BLaER1 treated with 17β-estradiol and CSF1 and Interleukin-3, amounts not matched to agents 10 nM and 100 nM (cell line): ENCODE results near the gene TTN.
"Not testable (repeated sequence)": the region's sequence is repeated elsewhere in the genome, so short reads cannot be mapped to it uniquely, and the experiment has no call there.

Experiments used
- H3K27ac ChIP-seq, 11 experiments: shearing (Covaris generic); formaldehyde crosslinking; 2 replicates each; pipeline ENCODE4 v1.8.1; 2022
- H3K27me3 ChIP-seq, 11 experiments: shearing (Covaris generic); formaldehyde crosslinking; 2 replicates each; pipeline ENCODE4 v1.8.1; 2022
- H3K36me3 ChIP-seq, 11 experiments: shearing (Covaris generic); formaldehyde crosslinking; 2 replicates each; pipeline ENCODE4 v1.8.1; 2022
- H3K4me1 ChIP-seq, 10 experiments: shearing (Covaris generic); formaldehyde crosslinking; 2 replicates each; pipeline ENCODE4 v1.8.1; 2022
- H3K4me2 ChIP-seq, 11 experiments: shearing (Covaris generic); formaldehyde crosslinking; 2 replicates each; pipeline ENCODE4 v1.8.1; 2022
- H3K4me3 ChIP-seq, 10 experiments: shearing (Covaris generic); formaldehyde crosslinking; 2 replicates each; pipeline ENCODE4 v1.8.1; 2022
- H3K9ac ChIP-seq, 11 experiments: shearing (Covaris generic); formaldehyde crosslinking; 2 replicates each; pipeline ENCODE4 v1.8.1; 2022
- H3K9me3 ChIP-seq, 11 experiments: shearing (Covaris generic); formaldehyde crosslinking; replicated peaks in 1 of 11; 2 replicates each; pipeline ENCODE4 v1.8.1; 2022
- H4K20me1 ChIP-seq, 11 experiments: shearing (Covaris generic); formaldehyde crosslinking; 2 replicates each; pipeline ENCODE4 v1.8.1; 2022
- Cebpa-rat ChIP-seq, 11 experiments: shearing (Covaris generic); IDR thresholded peaks; 2 replicates each; pipeline ENCODE4 v1.8.1; 2022

Gene TTN

DNA sequence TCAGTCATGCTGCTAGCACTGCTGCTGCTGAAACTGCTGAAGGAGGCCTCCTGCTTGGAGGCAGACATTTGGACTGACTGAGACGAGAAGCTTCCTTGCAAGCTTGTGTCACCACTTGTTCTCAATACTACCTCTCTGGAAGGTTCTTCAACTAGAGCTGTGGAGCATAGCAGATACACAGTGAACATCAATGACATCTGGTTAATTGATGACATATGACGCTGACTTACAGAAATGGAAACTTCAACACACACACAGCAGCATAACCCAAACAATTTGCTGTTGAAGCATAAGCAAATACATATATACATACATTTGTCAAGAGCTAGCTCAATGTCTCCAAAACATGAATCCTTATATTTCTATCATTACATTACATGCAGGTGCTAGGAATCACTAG, 279.6 kb downstream of the TTN start:
- no peaks in the 10 kb centered on the region for H4K20me1 ChIP-seq
- H3K4me1 ChIP-seq, result peaks cover 0 to 26% (median 7%) of the 10 kb centered on the region in 10 experiments; a peak in 10 of 20 replicates
- TF ChIP-seq Cebpa-rat (IDR thresholded peaks at IDR 0.05), result no peak
- no peak overlapping the region for H3K4me3 ChIP-seq
- H3K36me3 ChIP-seq, result peaks cover 10 to 19% (median 17%) of the 10 kb centered on the region in 11 experiments
- no peak overlapping the region for H3K4me2 ChIP-seq
- no peak overlapping the region for H3K9ac ChIP-seq
- H3K27ac ChIP-seq, result no peak overlapping the region
- peaks cover 0 to 20% (median 6%) of the 10 kb centered on the region in 11 experiments; a peak in 10 of 22 replicates for H3K9me3 ChIP-seq
- H3K27me3 ChIP-seq, result no peaks in the 10 kb centered on the region

DNA sequence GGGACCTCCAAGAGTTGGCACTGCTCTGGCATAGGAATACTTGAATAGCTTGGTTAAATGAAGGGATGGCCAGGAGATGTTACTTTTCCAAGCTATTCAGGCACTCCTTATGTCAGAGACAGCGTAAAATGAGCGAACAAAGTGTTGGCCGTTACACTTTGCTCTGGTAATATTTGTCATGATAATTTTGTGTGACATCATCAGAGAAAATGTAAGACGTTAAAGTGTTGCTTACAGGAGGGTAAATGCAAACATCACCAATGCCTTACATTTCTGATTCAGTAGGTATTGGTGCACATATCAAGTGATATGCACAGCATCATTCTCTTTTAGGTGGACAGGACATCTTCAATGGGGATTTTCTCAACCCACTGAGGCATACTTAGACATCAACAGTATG, 281.0 kb downstream of the TTN start:
- Histone ChIP-seq H3K27me3 (no peaks in the 10 kb centered on the region), H3K9me3 (peaks cover 0 to 9% (median under 1%) of the 10 kb centered on the region in 11 experiments; a peak in 6 of 22 replicates), H4K20me1 (no peaks in the 10 kb centered on the region), H3K4me2 (no peak overlapping the region), H3K4me3 (no peak overlapping the region), H3K4me1 (peaks cover 0 to 22% (median 7%) of the 10 kb centered on the region in 10 experiments; a peak in 10 of 20 replicates), H3K9ac (no peak overlapping the region), H3K36me3 (peaks cover 0 to 6% (median 5%) of the 10 kb centered on the region in 11 experiments; a peak in 15 of 22 replicates), H3K27ac (no peak overlapping the region)
- TF ChIP-seq Cebpa-rat (IDR thresholded peaks at IDR 0.05), result no peak

DNA sequence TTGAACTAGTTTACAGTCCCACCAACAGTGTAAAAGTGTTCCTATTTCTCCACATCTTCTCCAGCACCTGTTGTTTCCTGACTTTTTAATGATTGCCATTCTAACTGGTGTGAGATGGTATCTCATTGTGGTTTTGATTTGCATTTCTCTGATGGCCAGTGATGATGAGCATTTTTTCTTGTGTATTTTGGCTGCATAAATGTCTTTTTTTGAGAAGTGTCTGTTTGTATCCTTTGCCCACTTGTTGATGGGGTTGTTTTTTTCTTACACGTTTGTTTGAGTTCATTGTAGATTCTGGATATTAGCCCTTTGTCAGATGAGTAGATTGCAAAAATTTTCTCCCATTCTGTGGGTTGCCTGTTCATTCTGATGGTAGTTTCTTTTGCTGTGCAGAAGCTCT, 281.8 kb downstream of the TTN start:
- not testable (repeated sequence) for H4K20me1 ChIP-seq, H3K9ac ChIP-seq, H3K4me3 ChIP-seq, H3K9me3 ChIP-seq, H3K27ac ChIP-seq, H3K36me3 ChIP-seq, H3K4me2 ChIP-seq, H3K27me3 ChIP-seq
- H3K4me1 ChIP-seq, result peaks cover 0 to 15% (median 3%) of the 10 kb centered on the region in 10 experiments; a peak in 10 of 20 replicates

DNA sequence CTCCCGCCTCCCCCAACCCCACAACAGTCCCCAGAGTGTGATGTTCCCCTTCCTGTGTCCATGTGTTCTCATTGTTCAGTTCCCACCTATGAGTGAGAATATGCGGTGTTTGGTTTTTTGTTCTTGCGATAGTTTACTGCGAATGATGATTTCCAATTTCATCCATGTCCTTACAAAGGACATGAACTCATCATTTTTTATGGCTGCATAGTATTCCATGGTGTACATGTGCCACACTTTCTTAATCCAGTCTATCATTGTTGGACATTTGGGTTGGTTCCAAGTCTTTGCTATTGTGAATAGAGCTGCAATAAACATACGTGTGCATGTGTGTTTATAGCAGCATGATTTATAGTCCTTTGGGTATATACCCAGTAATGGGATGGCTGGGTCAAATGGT, 282.2 kb downstream of the TTN start:
- H3K9me3 ChIP-seq, H3K27me3 ChIP-seq, H3K36me3 ChIP-seq, H3K4me2 ChIP-seq, H3K27ac ChIP-seq, H3K4me3 ChIP-seq, H4K20me1 ChIP-seq, H3K9ac ChIP-seq: not testable (repeated sequence)
- H3K4me1 ChIP-seq, result peaks cover 0 to 10% (median 0%) of the 10 kb centered on the region in 10 experiments; a peak in 7 of 20 replicates

DNA sequence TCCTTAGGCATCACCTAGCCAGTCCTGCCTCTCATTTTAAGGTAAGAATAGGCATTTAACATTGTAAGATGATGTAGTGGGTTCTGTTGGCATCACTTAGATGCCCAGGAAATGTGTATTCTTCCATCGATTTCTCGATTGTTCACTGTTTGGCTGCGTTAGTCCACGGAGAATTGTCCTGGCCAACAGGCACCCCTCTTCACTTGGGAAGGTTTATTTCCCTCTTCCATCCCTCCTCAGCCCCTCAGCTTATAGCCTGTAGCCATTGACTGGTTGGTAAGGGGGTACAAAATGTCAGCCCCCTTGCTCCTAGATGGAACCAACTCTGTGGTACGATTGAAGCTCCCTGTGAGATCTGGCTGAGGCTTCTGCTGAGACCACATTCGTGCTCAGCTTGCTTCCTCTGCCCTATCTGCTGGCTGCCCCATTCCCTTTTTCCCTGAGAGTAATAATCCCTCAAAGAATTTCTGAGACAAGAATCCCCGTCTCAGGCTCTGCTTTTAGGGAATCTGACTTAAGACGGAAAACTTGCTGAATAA, 283.6 kb downstream of the TTN start:
- H3K9ac ChIP-seq, result peak overlapping the region; percentile 63 to 81 (median 77)
- H3K9me3 ChIP-seq, result peaks cover 0 to 6% (median 0%) of the 10 kb centered on the region in 11 experiments; a peak in 3 of 22 replicates
- peaks cover 0 to 5% (median 2%) of the 10 kb centered on the region in 11 experiments; a peak in 12 of 22 replicates for H3K36me3 ChIP-seq
- H4K20me1 ChIP-seq, result no peaks in the 10 kb centered on the region
- no peak for TF ChIP-seq Cebpa-rat (IDR thresholded peaks at IDR 0.05)
- H3K27me3 ChIP-seq, result no peaks in the 10 kb centered on the region
- peak overlapping the region; percentile 60 to 82 (median 76) for H3K4me2 ChIP-seq
- peak overlapping the region; percentile 63 to 75 (median 68) for H3K4me3 ChIP-seq
- peaks cover 0 to 7% (median 0%) of the 10 kb centered on the region in 10 experiments; a peak in 2 of 20 replicates for H3K4me1 ChIP-seq
- H3K27ac ChIP-seq, result peak overlapping the region; percentile 53 to 77 (median 67); a peak in 21 of 22 replicates

DNA sequence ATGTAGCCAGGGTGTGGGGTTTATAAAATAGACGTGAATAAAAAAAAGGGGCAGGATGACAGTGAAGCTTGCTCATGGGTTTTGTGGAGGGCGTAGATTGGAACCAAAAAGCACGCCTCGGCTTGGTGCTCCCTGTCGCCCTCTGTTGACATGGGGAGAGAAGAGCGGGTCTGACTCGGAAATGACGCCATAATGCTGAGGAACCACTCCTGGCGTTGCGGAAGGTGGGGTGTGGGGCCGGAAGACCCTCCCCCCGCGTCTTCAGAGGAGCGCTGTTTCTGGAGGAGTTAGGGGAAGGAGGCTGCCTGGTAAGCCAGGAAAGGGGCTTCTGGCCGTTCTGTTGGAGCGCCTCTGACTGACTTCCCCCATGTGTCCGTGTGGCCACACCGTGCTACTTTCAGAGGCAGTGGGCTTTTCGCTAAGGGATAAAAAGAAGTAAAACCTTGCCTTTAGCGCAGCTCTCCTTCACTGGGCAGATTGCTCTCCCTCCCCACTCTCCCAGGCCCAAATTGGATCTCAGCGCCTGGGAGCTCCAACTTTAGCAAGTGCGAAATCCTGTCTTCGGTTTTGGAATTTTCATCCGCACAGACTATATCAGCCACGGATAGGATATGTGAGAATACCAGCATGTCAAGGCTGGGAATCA, 284.1 kb downstream of the TTN start:
- H4K20me1 ChIP-seq, result no peaks in the 10 kb centered on the region
- H3K4me1 ChIP-seq, result peaks cover 0 to 7% (median 0%) of the 10 kb centered on the region in 10 experiments; a peak in 2 of 20 replicates
- H3K27ac ChIP-seq, result peak overlapping the region; percentile 53 to 77 (median 67); a peak in 21 of 22 replicates
- peak overlapping the region; percentile 63 to 75 (median 68) for H3K4me3 ChIP-seq
- TF ChIP-seq Cebpa-rat (IDR thresholded peaks at IDR 0.05), result no peak
- peaks cover 0 to 6% (median 0%) of the 10 kb centered on the region in 11 experiments; a peak in 3 of 22 replicates for H3K9me3 ChIP-seq
- peak overlapping the region; percentile 63 to 81 (median 77) for H3K9ac ChIP-seq
- H3K4me2 ChIP-seq, result peak overlapping the region; percentile 60 to 82 (median 76)
- peaks cover 6 to 11% (median 8%) of the 10 kb centered on the region in 11 experiments; a peak in 17 of 22 replicates for H3K36me3 ChIP-seq
- no peaks in the 10 kb centered on the region for H3K27me3 ChIP-seq

DNA sequence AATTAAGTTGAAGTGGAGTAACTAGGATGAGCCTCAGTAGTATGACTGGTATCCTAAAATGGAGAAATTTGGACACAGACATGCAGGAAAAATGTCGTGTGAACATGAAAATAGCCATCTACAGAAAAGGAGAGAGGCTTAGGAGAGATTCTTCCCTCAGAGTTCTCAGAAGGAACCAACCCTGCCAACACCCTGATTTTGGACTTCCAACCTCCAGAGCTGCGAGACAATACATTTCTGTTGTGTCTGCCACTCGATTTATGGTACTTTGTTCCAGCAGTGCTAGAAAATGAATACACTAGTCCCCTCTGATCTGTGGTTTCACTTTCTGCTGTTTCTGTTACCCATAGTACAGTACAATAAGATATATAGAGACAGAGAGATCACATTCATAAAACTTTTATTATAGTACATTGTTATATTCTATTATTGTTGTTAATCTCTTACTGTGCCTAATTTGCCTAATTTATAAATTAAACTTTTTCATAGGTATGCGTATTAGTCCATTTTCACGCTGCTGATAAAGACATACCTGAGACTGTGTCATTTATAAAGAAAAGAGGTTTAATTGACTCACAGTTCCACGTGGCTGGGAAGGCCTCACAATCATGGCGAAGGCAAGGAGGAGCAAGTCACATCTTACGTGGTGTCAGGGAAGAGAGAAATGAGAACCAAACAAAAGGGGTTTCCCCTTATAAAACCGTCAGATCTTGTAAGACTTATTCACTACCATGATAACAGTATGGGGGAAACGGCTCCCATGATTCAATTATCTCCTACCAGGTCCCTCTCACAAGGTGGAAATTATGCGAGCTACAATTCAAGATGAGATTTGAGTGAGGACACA, 285.7 kb downstream of the TTN start:
- Histone ChIP-seq H3K4me3 (no peak overlapping the region), H4K20me1 (no peaks in the 10 kb centered on the region), H3K27ac (no peak overlapping the region), H3K9me3 (peaks cover 0 to 6% (median 0%) of the 10 kb centered on the region in 11 experiments; a peak in 3 of 22 replicates), H3K27me3 (no peaks in the 10 kb centered on the region), H3K9ac (no peak overlapping the region), H3K36me3 (peaks cover 13 to 26% (median 17%) of the 10 kb centered on the region in 11 experiments; a peak in 19 of 22 replicates), H3K4me1 (peaks cover 0 to 7% (median 0%) of the 10 kb centered on the region in 10 experiments; a peak in 2 of 20 replicates), H3K4me2 (no peak overlapping the region)
- TF ChIP-seq Cebpa-rat (IDR thresholded peaks at IDR 0.05), result no peak

DNA sequence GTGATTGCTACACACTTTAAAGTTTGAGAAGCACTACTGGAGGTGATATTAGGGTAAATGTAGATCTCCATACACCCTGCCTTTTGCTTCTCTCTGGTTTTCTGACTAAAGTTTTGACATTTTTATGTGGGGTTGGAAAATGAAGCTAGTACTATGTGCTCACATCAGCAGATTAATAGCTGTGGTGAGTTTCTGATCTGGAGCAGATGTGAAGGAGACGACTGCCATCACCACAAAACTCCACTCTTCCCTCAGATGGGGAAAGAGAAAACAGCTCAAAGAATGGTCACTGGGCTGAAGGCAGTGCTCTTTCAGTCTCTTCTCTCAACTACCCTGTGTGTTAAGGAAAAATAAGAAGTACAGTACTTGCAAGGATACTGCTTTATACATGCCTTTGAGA, 289.7 kb downstream of the TTN start:
- Histone ChIP-seq H3K9me3 (peaks cover 0 to 7% (median 0%) of the 10 kb centered on the region in 11 experiments; a peak in 1 of 22 replicates), H3K36me3 (peaks cover 23 to 54% (median 34%) of the 10 kb centered on the region in 11 experiments), H3K4me2 (no peak overlapping the region), H3K27me3 (no peaks in the 10 kb centered on the region), H3K9ac (no peak overlapping the region), H3K4me1 (peaks cover 0 to 10% (median 0%) of the 10 kb centered on the region in 10 experiments; a peak in 6 of 20 replicates), H4K20me1 (no peaks in the 10 kb centered on the region), H3K27ac (no peak overlapping the region), H3K4me3 (no peak overlapping the region)
- no peak for TF ChIP-seq Cebpa-rat (IDR thresholded peaks at IDR 0.05)

DNA sequence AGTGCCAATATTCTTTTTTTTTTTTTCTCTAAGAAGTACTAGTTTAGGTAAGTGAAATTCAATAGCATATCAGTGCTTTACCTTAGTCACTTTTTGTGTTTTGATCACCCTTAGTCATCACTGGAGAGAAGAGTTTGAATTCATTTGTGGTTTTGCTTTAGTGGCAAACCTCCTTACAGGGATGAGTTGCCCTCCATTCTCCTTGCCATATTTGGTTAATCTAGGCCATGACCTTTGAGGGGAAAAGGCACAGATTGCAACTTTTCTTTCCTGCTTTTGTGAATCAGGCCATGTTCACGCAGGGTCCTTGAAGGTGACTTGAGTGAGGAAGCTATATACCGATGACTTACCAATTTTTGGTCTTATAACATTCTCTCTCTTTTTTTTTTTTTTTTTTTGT, 292.6 kb downstream of the TTN start:
- no peaks in the 10 kb centered on the region for H3K27me3 ChIP-seq
- no peaks in the 10 kb centered on the region for H4K20me1 ChIP-seq
- H3K27ac ChIP-seq, result no peak overlapping the region
- 0 out of 22 replicates have a peak, but pooled peaks cover 0 to 8% (median 0%) of the 10 kb centered on the region in 11 experiments for H3K9me3 ChIP-seq
- H3K4me2 ChIP-seq, result peak overlapping the region in 2 of 11 experiments; percentile 8 to 30; a peak in 2 of 22 replicates
- H3K4me3 ChIP-seq, result no peak overlapping the region
- no peak for TF ChIP-seq Cebpa-rat (IDR thresholded peaks at IDR 0.05)
- H3K9ac ChIP-seq, result no peak overlapping the region
- H3K36me3 ChIP-seq, result peaks cover 45 to 81% (median 59%) of the 10 kb centered on the region in 11 experiments
- peaks cover 0 to 10% (median 0%) of the 10 kb centered on the region in 10 experiments; a peak in 6 of 20 replicates for H3K4me1 ChIP-seq
